Measurements from ENCODE around the gene MSH5.

MSH5 gene

GRCh38 chr6:31767096-31767645, 27.4 kb downstream of the MSH5 start:
- no peak overlapping the region for H3K18ac ChIP-seq (ENCODE audit: low read length)
- no CpG with 5 or more reads among the region's 6 CpGs for WGBS (ENCODE audit: extremely low coverage, insufficient coverage, low lambda C conversion rate)
- no peak overlapping the region for H2BK120ac ChIP-seq (ENCODE audit: low read depth, low read length)
- no peaks in the 10 kb centered on the region for H3K79me2 ChIP-seq (ENCODE audit: control insufficient read depth, insufficient read depth, low read length)
- H3K9ac ChIP-seq (ENCODE audit: low read length): no peak overlapping the region
- H4K8ac ChIP-seq (ENCODE audit: low read depth, low read length): no peak overlapping the region
- peak; percentile 42 for DNase-seq
- no peak overlapping the region for H4K5ac ChIP-seq (ENCODE audit: low read length)
- H2BK15ac ChIP-seq (replicated peaks; ENCODE audit: low read depth): no peak overlapping the region
- no peak overlapping the region for H2BK5ac ChIP-seq (ENCODE audit: low read length)
- H3K4me1 ChIP-seq (ENCODE audit: control insufficient read depth, low read depth, low read length): peaks cover 5% of the 10 kb centered on the region
- no peak overlapping the region for H3K4me3 ChIP-seq (ENCODE audit: low read length)
- no peak overlapping the region for H3K27ac ChIP-seq (ENCODE audit: low read depth, low read length)
- no peaks in the 10 kb centered on the region for H3K27me3 ChIP-seq (ENCODE audit: insufficient read depth, low read length, poor library complexity)
- H3K79me1 ChIP-seq (ENCODE audit: low read length): no peaks in the 10 kb centered on the region
- H3K4ac ChIP-seq (ENCODE audit: low read depth, low read length): no peak overlapping the region
- H3K36me3 ChIP-seq (ENCODE audit: control insufficient read depth, insufficient read depth, low read length): no peaks in the 10 kb centered on the region
- H3K23ac ChIP-seq (ENCODE audit: low read length): no peak overlapping the region
- H3K56ac ChIP-seq (ENCODE audit: low read length): no peak overlapping the region
- no peak overlapping the region for H2AK5ac ChIP-seq (ENCODE audit: low read length)
- no peak overlapping the region for H3K4me2 ChIP-seq (ENCODE audit: low read length)

DNA sequence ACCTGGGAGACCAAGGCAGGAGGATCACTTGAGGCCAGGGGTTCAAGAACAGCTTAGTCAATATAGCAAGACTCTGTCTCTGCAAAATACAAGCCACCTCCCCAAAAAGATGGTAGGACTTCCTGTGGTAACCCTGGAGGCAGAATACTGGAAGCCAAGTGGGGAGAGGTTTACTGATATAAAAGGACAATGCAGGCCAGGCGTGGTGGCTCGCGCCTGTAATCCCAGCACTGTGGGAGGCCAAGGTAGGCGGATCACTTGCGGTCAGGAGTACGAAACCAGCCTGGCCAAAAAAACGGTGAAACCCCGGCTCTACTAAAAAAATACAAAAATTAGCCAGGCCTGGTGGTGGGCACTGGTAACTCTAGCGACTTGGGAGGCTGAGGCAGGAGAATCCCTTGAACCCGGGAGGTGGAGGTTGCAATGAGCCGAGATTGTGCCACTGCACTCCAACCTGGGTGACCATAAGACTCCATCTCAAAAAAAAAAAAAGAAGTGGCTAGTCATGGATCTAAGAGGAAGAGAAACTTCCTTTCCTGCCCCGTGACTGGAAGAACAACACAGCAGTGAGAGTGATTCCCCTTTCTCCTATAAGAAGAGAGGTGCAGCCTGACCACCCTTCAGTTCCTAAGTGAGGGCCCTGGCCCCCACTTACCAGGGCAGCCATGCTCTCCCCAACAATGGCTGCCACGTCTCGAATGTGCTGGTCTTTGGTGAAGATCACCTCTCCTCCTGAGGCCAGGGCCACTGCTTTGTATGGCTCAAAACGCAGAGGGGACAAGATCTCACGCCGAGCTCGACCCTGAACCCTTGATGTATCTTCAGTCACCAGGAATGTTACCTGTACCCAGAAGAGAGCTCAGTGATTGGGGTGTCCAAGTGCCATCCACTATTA, 28.8 kb downstream of the MSH5 start:
- Histone ChIP-seq H3K4me1 (ENCODE audit: control insufficient read depth, low read depth, low read length) (no peaks in the 10 kb centered on the region), H3K4ac (ENCODE audit: low read depth, low read length) (no peak overlapping the region), H4K5ac (ENCODE audit: low read length) (no peak overlapping the region), H2BK15ac (replicated peaks; ENCODE audit: low read depth) (no peak overlapping the region), H3K18ac (ENCODE audit: low read length) (no peak overlapping the region), H3K56ac (ENCODE audit: low read length) (no peak overlapping the region), H4K8ac (ENCODE audit: low read depth, low read length) (no peak overlapping the region), H3K4me3 (ENCODE audit: low read length) (no peak overlapping the region), H3K79me1 (ENCODE audit: low read length) (no peaks in the 10 kb centered on the region), H3K9ac (ENCODE audit: low read length) (no peak overlapping the region), H3K4me2 (ENCODE audit: low read length) (no peak overlapping the region), H2AK5ac (ENCODE audit: low read length) (no peak overlapping the region), H2BK5ac (ENCODE audit: low read length) (no peak overlapping the region), H3K27me3 (ENCODE audit: insufficient read depth, low read length, poor library complexity) (no peaks in the 10 kb centered on the region), H3K79me2 (ENCODE audit: control insufficient read depth, insufficient read depth, low read length) (no peaks in the 10 kb centered on the region), H3K36me3 (ENCODE audit: control insufficient read depth, insufficient read depth, low read length) (no peaks in the 10 kb centered on the region), H3K27ac (ENCODE audit: low read depth, low read length) (no peak overlapping the region), H3K23ac (ENCODE audit: low read length) (no peak overlapping the region), H2BK120ac (ENCODE audit: low read depth, low read length) (no peak overlapping the region)
- DNase-seq: no peak
- WGBS (ENCODE audit: extremely low coverage, insufficient coverage, low lambda C conversion rate): no CpG with 5 or more reads among the region's 18 CpGs

- Histone ChIP-seq H2AK5ac (ENCODE audit: low read length) (no peak overlapping the region), H3K4me2 (ENCODE audit: low read length) (no peak overlapping the region), H3K79me1 (ENCODE audit: low read length) (no peaks in the 10 kb centered on the region), H3K9ac (ENCODE audit: low read length) (no peak overlapping the region), H3K18ac (ENCODE audit: low read length) (no peak overlapping the region), H3K4me1 (ENCODE audit: control insufficient read depth, low read depth, low read length) (no peaks in the 10 kb centered on the region), H3K56ac (ENCODE audit: low read length) (peak overlapping the region; percentile 5), H3K79me2 (ENCODE audit: control insufficient read depth, insufficient read depth, low read length) (no peaks in the 10 kb centered on the region), H4K8ac (ENCODE audit: low read depth, low read length) (no peak overlapping the region), H3K36me3 (ENCODE audit: control insufficient read depth, insufficient read depth, low read length) (no peaks in the 10 kb centered on the region), H3K27ac (ENCODE audit: low read depth, low read length) (no peak overlapping the region), H3K4ac (ENCODE audit: low read depth, low read length) (no peak overlapping the region), H2BK15ac (replicated peaks; ENCODE audit: low read depth) (no peak overlapping the region), H3K23ac (ENCODE audit: low read length) (no peak overlapping the region), H3K4me3 (ENCODE audit: low read length) (no peak overlapping the region), H4K5ac (ENCODE audit: low read length) (no peak overlapping the region), H2BK5ac (ENCODE audit: low read length) (no peak overlapping the region), H3K27me3 (ENCODE audit: insufficient read depth, low read length, poor library complexity) (no peaks in the 10 kb centered on the region), H2BK120ac (ENCODE audit: low read depth, low read length) (no peak overlapping the region)
- no CpG with 5 or more reads among the region's 12 CpGs for WGBS (ENCODE audit: extremely low coverage, insufficient coverage, low lambda C conversion rate)
- DNase-seq: peak; percentile 88
Observed at GRCh38 chr6:31769684-31770371, 30.0 kb downstream of the MSH5 start.

GRCh38 chr6:31770860-31771259, 31.1 kb downstream of the MSH5 start:
- Histone ChIP-seq H2BK15ac (replicated peaks; ENCODE audit: low read depth) (no peak overlapping the region), H3K23ac (ENCODE audit: low read length) (no peak overlapping the region)
- WGBS (ENCODE audit: extremely low coverage, insufficient coverage, low lambda C conversion rate): no CpG with 5 or more reads among the region's 2 CpGs

GRCh38 chr6:31771992-31772358, 32.2 kb downstream of the MSH5 start:
- no peaks in the 10 kb centered on the region for H3K79me2 ChIP-seq (ENCODE audit: control insufficient read depth, insufficient read depth, low read length)
- H3K9ac ChIP-seq (ENCODE audit: low read length): no peak overlapping the region
- H3K4me3 ChIP-seq (ENCODE audit: low read length): no peak overlapping the region
- no peak overlapping the region for H3K27ac ChIP-seq (ENCODE audit: low read depth, low read length)
- no peak overlapping the region for H2BK120ac ChIP-seq (ENCODE audit: low read depth, low read length)
- H4K8ac ChIP-seq (ENCODE audit: low read depth, low read length): no peak overlapping the region
- no peak overlapping the region for H3K4ac ChIP-seq (ENCODE audit: low read depth, low read length)
- H3K27me3 ChIP-seq (ENCODE audit: insufficient read depth, low read length, poor library complexity): no peaks in the 10 kb centered on the region
- no peak overlapping the region for H4K5ac ChIP-seq (ENCODE audit: low read length)
- H2AK5ac ChIP-seq (ENCODE audit: low read length): no peak overlapping the region
- H3K18ac ChIP-seq (ENCODE audit: low read length): no peak overlapping the region
- H3K4me2 ChIP-seq (ENCODE audit: low read length): no peak overlapping the region
- no peaks in the 10 kb centered on the region for H3K36me3 ChIP-seq (ENCODE audit: control insufficient read depth, insufficient read depth, low read length)
- H3K23ac ChIP-seq (ENCODE audit: low read length): no peak overlapping the region
- no CpG with 5 or more reads among the region's 4 CpGs for WGBS (ENCODE audit: extremely low coverage, insufficient coverage, low lambda C conversion rate)
- H3K4me1 ChIP-seq (ENCODE audit: control insufficient read depth, low read depth, low read length): no peaks in the 10 kb centered on the region
- H2BK5ac ChIP-seq (ENCODE audit: low read length): no peak overlapping the region
- DNase-seq: no peak
- H3K56ac ChIP-seq (ENCODE audit: low read length): no peak overlapping the region
- H3K79me1 ChIP-seq (ENCODE audit: low read length): no peaks in the 10 kb centered on the region
- no peak overlapping the region for H2BK15ac ChIP-seq (replicated peaks; ENCODE audit: low read depth)

More at GRCh38 chr6:31770860-31771259, 31.1 kb downstream of the MSH5 start:
- Histone ChIP-seq H3K27ac (ENCODE audit: low read depth, low read length) (no peak overlapping the region), H3K9ac (ENCODE audit: low read length) (no peak overlapping the region), H3K79me1 (ENCODE audit: low read length) (no peaks in the 10 kb centered on the region), H2BK120ac (ENCODE audit: low read depth, low read length) (no peak overlapping the region), H3K18ac (ENCODE audit: low read length) (no peak overlapping the region), H3K4me1 (ENCODE audit: control insufficient read depth, low read depth, low read length) (no peaks in the 10 kb centered on the region), H3K27me3 (ENCODE audit: insufficient read depth, low read length, poor library complexity) (no peaks in the 10 kb centered on the region), H3K4me3 (ENCODE audit: low read length) (no peak overlapping the region), H4K5ac (ENCODE audit: low read length) (no peak overlapping the region), H3K79me2 (ENCODE audit: control insufficient read depth, insufficient read depth, low read length) (no peaks in the 10 kb centered on the region), H3K4ac (ENCODE audit: low read depth, low read length) (no peak overlapping the region), H3K36me3 (ENCODE audit: control insufficient read depth, insufficient read depth, low read length) (no peaks in the 10 kb centered on the region), H2BK5ac (ENCODE audit: low read length) (no peak overlapping the region), H3K56ac (ENCODE audit: low read length) (no peak overlapping the region), H2AK5ac (ENCODE audit: low read length) (no peak overlapping the region), H4K8ac (ENCODE audit: low read depth, low read length) (no peak overlapping the region), H3K4me2 (ENCODE audit: low read length) (no peak overlapping the region)
- DNase-seq: no peak
